Occipital lobe (tissue), 2 donors: ENCODE results near the gene AGXT2. TPM values are rescaled to one million over a fixed set of nuclear protein-coding genes. Genes with fewer than 3 reads are reported as not detected.

Experiments
- DNase-seq: peaks from one replicate; lab custom pipeline; 2025; lab: John Stamatoyannopoulos, UW
- total RNA-seq: library from RNA; depleted of rRNA; stranded (reverse); fragments of >200 nt; gene quantifications from one replicate; pipeline ENCODE4 v1.2.3, GENCODE V29; 2014

The AGXT2 gene, protein sequence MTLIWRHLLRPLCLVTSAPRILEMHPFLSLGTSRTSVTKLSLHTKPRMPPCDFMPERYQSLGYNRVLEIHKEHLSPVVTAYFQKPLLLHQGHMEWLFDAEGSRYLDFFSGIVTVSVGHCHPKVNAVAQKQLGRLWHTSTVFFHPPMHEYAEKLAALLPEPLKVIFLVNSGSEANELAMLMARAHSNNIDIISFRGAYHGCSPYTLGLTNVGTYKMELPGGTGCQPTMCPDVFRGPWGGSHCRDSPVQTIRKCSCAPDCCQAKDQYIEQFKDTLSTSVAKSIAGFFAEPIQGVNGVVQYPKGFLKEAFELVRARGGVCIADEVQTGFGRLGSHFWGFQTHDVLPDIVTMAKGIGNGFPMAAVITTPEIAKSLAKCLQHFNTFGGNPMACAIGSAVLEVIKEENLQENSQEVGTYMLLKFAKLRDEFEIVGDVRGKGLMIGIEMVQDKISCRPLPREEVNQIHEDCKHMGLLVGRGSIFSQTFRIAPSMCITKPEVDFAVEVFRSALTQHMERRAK
- total RNA-seq: not detected

DNA sequence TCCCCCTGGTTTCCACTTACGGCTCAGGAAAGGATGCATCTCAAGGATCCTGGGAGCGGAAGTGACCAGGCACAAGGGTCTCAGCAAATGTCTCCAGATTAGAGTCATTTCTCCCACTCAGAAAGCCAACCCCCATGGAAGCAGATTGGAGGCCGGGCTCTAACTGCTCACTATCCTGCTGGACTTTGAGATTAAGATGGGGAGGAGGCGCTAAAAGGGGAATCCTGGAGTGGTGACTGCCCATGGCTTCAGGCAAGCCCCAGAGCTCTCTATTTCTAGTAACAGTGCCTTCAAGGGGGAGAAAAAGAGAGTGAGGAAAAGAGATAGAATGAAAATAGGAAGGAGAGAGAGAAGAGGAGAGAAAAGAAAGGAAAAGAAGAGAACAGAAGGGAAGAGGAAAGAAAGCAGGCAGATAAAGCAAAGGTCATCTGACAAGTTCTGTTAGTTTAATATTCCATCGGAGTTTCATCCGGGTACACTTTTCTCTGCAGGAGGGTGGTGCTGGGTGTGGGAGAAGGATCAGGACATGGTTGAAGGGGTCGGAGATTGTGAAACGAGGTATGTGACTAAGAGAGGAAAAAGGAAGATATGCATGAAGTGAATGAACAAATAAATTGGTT, at the start of gene AGXT2:
Gene AGXT2 (minus strand): TSS at position 165 of the 620 bp plus-strand sequence. CDS start 57 bp downstream, at position 108.
- no peak for DNase-seq

DNA sequence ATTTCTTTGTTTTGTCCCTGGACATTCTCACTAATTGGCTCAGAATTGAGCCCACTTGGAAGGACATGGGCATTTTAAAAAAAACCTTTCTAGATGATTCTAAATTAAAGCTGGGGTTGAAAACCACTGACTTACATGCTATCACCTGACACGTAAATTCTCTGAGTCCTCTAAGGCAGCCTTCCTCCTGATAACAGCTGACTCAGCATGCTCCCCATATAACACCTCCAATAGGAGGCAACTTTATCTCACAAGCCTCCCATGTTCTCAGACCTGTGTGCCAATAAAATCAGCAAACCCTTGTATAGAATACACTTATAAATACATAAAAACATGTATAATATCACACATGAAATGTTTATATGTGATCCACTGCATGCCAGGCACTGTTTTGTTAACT, 49.2 kb upstream of the AGXT2 start:
- no peak for DNase-seq

DNA sequence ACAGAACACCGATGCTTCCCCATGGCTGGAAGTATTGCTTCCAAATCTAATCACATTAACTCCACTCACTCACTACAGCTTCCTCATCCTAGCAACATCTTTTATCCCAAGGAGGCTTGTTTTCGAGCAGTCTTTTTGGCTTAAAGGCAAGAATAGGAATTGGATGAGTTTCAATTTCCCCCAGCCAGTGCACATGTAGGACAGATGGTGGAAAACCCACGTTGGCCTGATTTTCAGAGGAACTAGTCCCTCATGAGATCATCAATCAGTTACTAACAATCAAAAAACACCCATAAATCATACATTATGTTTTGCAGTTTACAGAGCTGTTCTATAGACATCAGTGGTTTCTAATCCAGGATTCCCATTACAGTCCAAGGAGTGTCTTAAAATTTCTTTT, 48.5 kb upstream of the AGXT2 start:
- DNase-seq: no peak

DNA sequence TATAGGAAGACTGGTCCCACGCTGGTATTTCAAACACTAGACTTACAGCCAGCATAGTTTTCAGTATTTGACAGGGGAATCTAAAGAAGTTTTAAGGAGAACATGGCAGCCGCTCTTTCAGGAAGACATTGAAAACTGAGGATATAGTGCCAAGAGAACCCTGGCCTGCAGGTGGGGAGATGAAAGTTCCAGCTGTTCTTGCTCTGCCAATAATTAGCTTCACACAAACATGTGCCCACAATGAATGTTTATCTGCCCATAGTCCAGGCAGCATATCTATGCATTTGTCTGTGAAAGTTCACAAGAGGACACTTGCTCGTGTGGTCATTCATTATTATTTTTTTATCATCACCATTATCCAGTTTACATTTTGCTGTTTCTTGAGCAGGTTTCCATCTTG, 47.6 kb upstream of the AGXT2 start:
- no peak for DNase-seq

- no peak for DNase-seq
These were observed 47.2 kb upstream of the AGXT2 start for GRCh38 chr5:35094948-35095347.

DNA sequence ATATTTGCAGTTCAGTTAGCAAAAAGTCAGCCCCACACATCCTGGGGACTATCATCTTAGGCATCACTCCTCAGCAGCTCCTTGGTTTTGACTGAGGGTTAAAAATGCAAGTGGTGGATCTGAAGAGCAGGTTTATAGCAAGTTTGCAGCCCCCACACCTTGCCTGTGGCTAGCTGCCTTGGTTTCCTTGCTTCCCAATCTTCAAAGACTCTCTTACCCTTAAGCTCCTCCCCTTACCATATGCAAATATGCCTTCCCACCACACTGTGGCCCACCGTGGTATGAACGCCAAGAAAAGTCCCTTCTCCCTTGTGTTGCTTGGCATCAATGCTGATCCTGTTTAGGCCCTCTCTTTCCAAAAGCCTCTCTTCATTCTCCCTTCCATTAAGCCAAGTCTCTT, 45.0 kb upstream of the AGXT2 start:
- DNase-seq: no peak

DNA sequence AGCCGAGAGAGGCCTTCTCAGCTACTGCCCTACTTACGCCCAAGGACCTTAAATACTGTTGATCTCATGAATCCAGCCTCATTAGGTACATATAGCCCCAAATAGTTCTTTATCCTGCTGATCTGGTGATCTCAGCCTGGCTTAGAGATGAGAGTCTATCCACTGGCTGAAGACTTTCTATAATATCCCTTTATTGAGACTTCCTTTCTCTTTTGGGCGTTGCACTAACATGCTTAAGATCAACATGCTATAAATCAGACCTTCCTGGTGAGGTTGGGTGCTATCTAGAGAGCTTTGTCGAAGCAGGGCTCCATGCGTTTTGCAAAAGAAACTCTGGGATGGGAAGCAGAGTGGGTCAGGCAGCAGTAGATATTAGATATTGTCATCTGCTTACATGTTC, 44.0 kb upstream of the AGXT2 start:
- no peak for DNase-seq

GRCh38 chr5:35089334-35090314, 41.9 kb upstream of the AGXT2 start:
- DNase-seq: peak; percentile 32

DNA sequence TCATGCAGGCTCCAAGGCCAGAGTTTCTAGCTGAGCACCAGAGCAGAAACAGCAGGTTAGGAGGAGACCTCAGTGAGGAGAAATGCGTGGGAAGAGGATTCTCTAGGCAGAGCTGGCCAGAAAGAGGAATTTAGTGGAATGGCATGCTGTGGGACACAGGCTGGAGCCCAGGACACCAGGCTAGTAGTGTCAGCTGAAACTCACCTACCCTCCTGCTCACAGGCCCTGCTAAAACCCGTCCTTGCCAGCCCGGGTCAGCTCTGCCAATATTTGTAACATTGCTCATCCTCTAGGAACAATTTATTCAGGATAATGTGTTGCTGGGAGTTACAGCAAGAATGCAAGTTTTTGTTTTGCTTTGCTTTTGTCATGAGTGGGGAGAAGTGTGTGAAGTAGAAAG, 40.2 kb upstream of the AGXT2 start:
- DNase-seq: no peak

- DNase-seq: no peak
These were observed 35.4 kb upstream of the AGXT2 start for GRCh38 chr5:35083150-35083549.

GRCh38 chr5:35082530-35082929, 34.8 kb upstream of the AGXT2 start:
- no peak for DNase-seq

GRCh38 chr5:35081134-35081533, 33.4 kb upstream of the AGXT2 start:
- DNase-seq: no peak

GRCh38 chr5:35073160-35073559, 25.4 kb upstream of the AGXT2 start:
- no peak for DNase-seq

- DNase-seq: no peak
These were observed 21.4 kb upstream of the AGXT2 start for GRCh38 chr5:35069188-35069587.

- no peak for DNase-seq
These were observed 20.2 kb upstream of the AGXT2 start for GRCh38 chr5:35067985-35068384.

DNA sequence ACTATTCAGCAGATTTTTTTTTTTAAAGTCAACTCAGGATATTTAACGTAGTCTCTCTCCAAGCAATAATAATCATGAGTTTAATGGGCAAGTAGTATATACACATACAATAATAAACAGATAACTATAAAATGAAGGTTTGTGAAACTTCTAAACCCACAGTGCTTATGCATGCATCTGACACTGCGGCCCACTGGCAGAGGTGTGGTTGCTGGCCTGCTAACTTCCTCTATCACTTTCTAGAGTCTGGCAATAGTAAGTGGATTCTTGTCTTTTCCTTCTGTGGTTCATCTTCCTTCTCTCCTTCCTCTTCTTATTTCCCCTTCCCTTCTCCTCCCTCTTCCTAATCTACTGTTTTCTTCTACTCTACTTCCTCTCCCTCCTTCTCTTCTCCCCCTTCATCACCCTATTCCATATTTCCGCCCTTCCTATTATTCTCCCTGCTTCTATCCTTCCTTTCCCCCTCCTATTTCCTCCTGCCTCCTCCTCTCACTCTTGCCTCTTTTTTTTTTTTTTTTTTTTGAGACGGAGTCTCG, 18.6 kb upstream of the AGXT2 start:
- no peak for DNase-seq

DNA sequence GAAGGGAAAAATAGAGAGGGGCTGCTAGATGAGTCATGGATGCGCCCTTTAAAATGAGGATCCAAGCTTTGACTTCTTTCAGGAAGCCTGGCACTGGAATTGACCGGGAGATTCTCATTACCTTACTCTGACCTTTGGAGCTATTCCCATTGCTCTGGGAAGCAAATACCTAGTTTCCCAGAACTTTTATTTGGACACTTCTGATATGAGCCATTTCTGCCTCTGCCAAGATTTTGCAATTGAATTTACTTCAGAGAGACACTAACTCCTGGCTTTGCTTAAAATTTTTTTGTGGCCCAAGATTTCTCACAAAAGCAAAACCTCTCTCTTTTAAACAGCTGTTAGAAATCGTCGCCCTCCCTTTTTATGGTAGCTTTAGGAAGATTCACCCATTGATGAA, 15.7 kb upstream of the AGXT2 start:
- DNase-seq: no peak

DNA sequence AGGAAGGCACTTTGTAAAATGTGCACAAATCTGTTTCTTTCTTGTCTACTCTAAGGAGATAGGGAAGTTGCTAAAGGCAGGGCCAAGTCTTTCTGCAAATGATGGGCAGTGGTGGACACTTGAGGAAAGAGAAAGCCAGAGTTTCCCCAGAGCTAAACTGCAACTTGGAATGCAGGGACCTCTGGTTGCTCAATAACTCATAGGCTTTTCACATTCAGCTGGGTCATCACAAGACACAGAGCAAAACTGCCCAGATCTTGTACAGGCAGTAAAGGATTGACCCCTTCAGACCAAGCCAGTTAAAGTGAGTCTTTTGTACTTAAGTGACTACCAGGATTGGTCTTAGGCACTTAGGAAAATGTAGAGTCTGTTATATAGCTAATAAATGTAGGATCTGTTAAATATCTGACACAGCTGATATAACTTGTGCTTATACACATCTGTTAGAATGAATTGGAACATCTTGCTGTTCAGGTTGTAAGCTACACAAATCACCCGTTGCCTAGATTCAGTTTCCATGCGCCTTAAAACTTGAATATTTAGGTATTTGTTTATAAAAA, 13.5 kb upstream of the AGXT2 start:
- DNase-seq: no peak

- no peak for DNase-seq
These were observed 12.5 kb upstream of the AGXT2 start for GRCh38 chr5:35060236-35060635.

DNA sequence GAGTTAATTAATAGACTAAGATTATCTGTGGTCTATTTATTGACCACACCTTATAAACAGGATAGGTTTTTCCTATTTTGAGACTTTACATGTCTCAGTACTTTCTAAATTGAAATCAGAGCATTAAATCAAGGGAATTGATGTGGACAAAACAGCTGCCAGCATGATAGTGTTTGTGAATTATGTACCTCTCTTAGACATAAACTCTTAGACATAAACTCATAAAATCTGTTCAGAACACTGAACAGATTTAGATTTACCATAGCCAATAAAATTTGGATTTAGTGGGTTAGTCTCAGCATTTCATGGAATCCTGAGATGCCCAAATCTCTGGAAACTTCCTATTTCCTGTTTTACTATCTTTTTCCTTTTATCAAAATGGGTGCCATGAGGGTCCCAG, 11.5 kb upstream of the AGXT2 start:
- DNase-seq: no peak

DNA sequence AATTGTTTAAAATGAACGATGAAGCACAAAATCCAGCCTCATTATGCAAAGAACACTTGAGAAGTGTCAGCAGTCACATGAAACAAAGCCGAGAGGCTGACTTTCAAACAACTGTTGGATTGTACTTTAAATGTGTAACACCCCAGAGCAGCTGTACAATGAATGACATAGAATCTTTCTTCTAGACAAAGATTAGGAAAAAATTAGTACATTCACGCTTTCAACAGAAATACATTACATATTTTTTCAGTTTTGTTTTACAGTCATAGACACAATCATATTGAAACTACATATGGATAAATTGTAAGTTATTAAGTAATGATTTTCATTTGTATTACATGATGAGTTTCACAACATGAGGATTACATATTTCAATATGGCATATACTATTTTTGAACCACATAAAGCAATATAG, 10.6 kb upstream of the AGXT2 start:
- DNase-seq: no peak
